ENCODE data around the gene PARD3. TPM values are rescaled to one million over a fixed set of nuclear protein-coding genes. Genes with fewer than 3 reads are reported as not detected.

PARD3 gene
- total RNA-seq, 1 experiment from 2014 or later, result 46.3 TPM

GRCh38 chr10:34063592-34063991 lies 751.5 kb downstream of the PARD3 start:
- no peak for TF ChIP-seq SP1 (IDR thresholded peaks at IDR 0.05; ENCODE audit: low read depth)
- no peak for TF ChIP-seq EGR1 (IDR thresholded peaks at IDR 0.05; ENCODE audit: low read depth)
- TF ChIP-seq RAD21 (IDR thresholded peaks at IDR 0.05; ENCODE audit: low read depth), result no peak
- no peak for TF ChIP-seq CEBPB (IDR thresholded peaks at IDR 0.05; ENCODE audit: low read depth)
- no peak for TF ChIP-seq POLR2AphosphoS5 (IDR thresholded peaks at IDR 0.05; ENCODE audit: low read depth, low read length)
- no peak for TF ChIP-seq YY1 (IDR thresholded peaks at IDR 0.05; ENCODE audit: extremely low read depth, insufficient replicate concordance, low read depth, low read length)
- no peak for TF ChIP-seq POLR2A (IDR thresholded peaks at IDR 0.05; ENCODE audit: borderline replicate concordance, extremely low read depth, insufficient read depth, insufficient read length)
- TF ChIP-seq ELF1 (IDR thresholded peaks at IDR 0.05; ENCODE audit: borderline replicate concordance, low read depth), result no peak
- no peak for TF ChIP-seq REST (IDR thresholded peaks at IDR 0.05; ENCODE audit: low read depth)
- TF ChIP-seq EZH2 (IDR thresholded peaks at IDR 0.05), result no peak
- no peak for TF ChIP-seq TCF7L2 (IDR thresholded peaks at IDR 0.05; ENCODE audit: borderline replicate concordance, extremely low read depth, insufficient read depth, insufficient read length)
- TF ChIP-seq ZFX (IDR thresholded peaks at IDR 0.05), result no peak
- TF ChIP-seq ATF3 (IDR thresholded peaks at IDR 0.05), result no peak
- TF ChIP-seq CBX3 (IDR thresholded peaks at IDR 0.05; ENCODE audit: low read depth), result no peak
- TF ChIP-seq FOSL1 (IDR thresholded peaks at IDR 0.05; ENCODE audit: low read depth), result no peak
- TF ChIP-seq ZNF274 (IDR thresholded peaks at IDR 0.05; ENCODE audit: low read depth, low read length), result no peak
- TF ChIP-seq SIN3A (IDR thresholded peaks at IDR 0.05; ENCODE audit: low read depth), result no peak
- no peak for TF ChIP-seq CTCF (IDR thresholded peaks at IDR 0.05 in 2 of 3, conservative IDR thresholded peaks at IDR 0.05 in 1 of 3; ENCODE audit: borderline replicate concordance in 1 of 3, insufficient read depth in 1 of 3, low read depth in 2 of 3, low read length in 2 of 3)
- TF ChIP-seq ZBTB33 (IDR thresholded peaks at IDR 0.05; ENCODE audit: extremely low read depth, insufficient replicate concordance, low read length), result no peak
- no peak for DNase-seq (ENCODE audit: low read depth, low spot score)
- Histone ChIP-seq H3K9ac (ENCODE audit: low read length) (no peak overlapping the region), H3K9me2 (ENCODE audit: insufficient read depth) (no peaks in the 10 kb centered on the region), H4K20me1 (ENCODE audit: insufficient read depth) (no peaks in the 10 kb centered on the region), H3K4me1 (ENCODE audit: control insufficient read depth in 1 of 2, insufficient read depth in 2 of 2, low read length in 2 of 2) (no peaks in the 10 kb centered on the region), H3K27ac (ENCODE audit: low read depth, low read length) (no peak overlapping the region), H3K4me3 (replicated peaks in 1 of 2; ENCODE audit: low read depth in 1 of 2, low read length in 2 of 2) (no peak overlapping the region), H3K9me3 (ENCODE audit: control insufficient read depth in 1 of 2, insufficient read depth in 1 of 2, low read depth in 1 of 2, low read length in 2 of 2) (peaks cover 5% of the 10 kb centered on the region in 2 experiments; a peak in 1 of 4 replicates), H3K4me2 (ENCODE audit: low read length) (no peak overlapping the region), H3K27me3 (ENCODE audit: insufficient read depth, low read length) (no peaks in the 10 kb centered on the region), H3K36me3 (ENCODE audit: control insufficient read depth in 1 of 2, insufficient read depth in 2 of 2, low read length in 2 of 2) (no peaks in the 10 kb centered on the region), H2AFZ (ENCODE audit: low read depth, low read length, poor library complexity, severe bottlenecking) (no peak overlapping the region), H3K79me2 (ENCODE audit: insufficient read depth, low read length) (no peaks in the 10 kb centered on the region)
- no peak for ATAC-seq
- no TSS peak for BruUV-seq (replicated peaks)
- ChIA-PET CTCF (no interaction called here), POLR2A (no interaction called here), RAD21 (ENCODE audit: low non-redundant PET in 1 of 2, low total read pairs in 2 of 2, uncharacterized antibody in 2 of 2, unreplicated experiment in 2 of 2) (no interaction called here)
- intact Hi-C loops (cut with micrococcal nuclease), result no loop called here

Data from HCT116 (cell line).